K562 (cell line): ENCODE measurements around the gene HARS1. TPM values are rescaled to one million over a fixed set of nuclear protein-coding genes. Genes with fewer than 3 reads are reported as not detected.
A peak's percentile ranks its signal among the peaks of the same experiment; 100 is the strongest.

Experiments
- ATAC-seq: fragments of 200-7000 bp; cut with Tn5 transposase; 3 replicates; pipeline ENCODE4 v1.9.1; 2020; ENCODE audit warnings: moderate library complexity
- BruUV-seq: library from RNA; stranded (reverse); fragments of 400-500 nt; replicated peaks from 2 replicates; lab custom pipeline; 2021; lab: Mats Ljungman, UMichigan
- CTCF ChIA-PET: fragments of 300-600 bp; formaldehyde crosslinking; extraction: SDS; loops from one replicate; lab custom pipeline; 2021; ENCODE audit warnings: low intra/inter-chr PET ratio; lab: Yijun Ruan, JAX
- POLR2A ChIA-PET: fragments of 300-600, 350-650 bp; sonication (Branson Sonifier 250); formaldehyde crosslinking; extraction: SDS; loops from one replicate; lab custom pipeline; 2021; ENCODE audit warnings: antibody characterized with exemption, inconsistent platforms; lab: Yijun Ruan, JAX
- DNase-seq, 4 experiments: peaks; one replicate each; pipeline versions ENCODE4 v3.0.0 to v3.0.0-alpha.2; 2011 to 2018; ENCODE audit warnings: low spot score in 3 of 4, mixed read lengths in 3 of 4; ENCODE audit errors: extremely low read depth in 1 of 4
- FAIRE-seq: peaks from 2 replicates; lab custom pipeline; 2011; peaks lifted over from hg19 to GRCh38; lab: Jason Lieb, UNC
- H2AFZ ChIP-seq: 2 replicates; pipeline ENCODE4 v1.6.0; 2011; ENCODE audit warnings: low read depth, low read length, control low read depth, inconsistent platforms
- H3K27ac ChIP-seq: fragments of 200-600 bp; 3 replicates; pipeline ENCODE4 v1.8.0; 2011; ENCODE audit warnings: low read depth, mild to moderate bottlenecking, control low read depth, inconsistent platforms, low read length, moderate library complexity, mixed read lengths; ENCODE audit errors: extremely low read depth
- H3K27me3 ChIP-seq, 2 experiments: fragments of 300-600 bp in 1 of 2; 2 replicates in 1 of 2; 3 replicates in 1 of 2; pipeline versions ENCODE4 v1.6.0 to v1.8.0; 2011; ENCODE audit warnings: inconsistent platforms in 2 of 2, low read length in 2 of 2, mild to moderate bottlenecking in 1 of 2, mixed read lengths in 1 of 2, moderate library complexity in 1 of 2; ENCODE audit not compliant: control insufficient read depth in 2 of 2, insufficient read depth in 2 of 2
- H3K36me3 ChIP-seq: fragments of 300-600 bp; 3 replicates; pipeline ENCODE4 v1.8.0; 2011; ENCODE audit warnings: mild to moderate bottlenecking, low read length, inconsistent platforms; ENCODE audit not compliant: control insufficient read depth, insufficient read depth
- H3K4me1 ChIP-seq, 2 experiments: fragments of 200-600 bp in 1 of 2; replicated peaks in 1 of 2; 2 replicates in 1 of 2; 3 replicates in 1 of 2; pipeline versions ENCODE4 v1.5.1 to v1.8.0; 2011; ENCODE audit warnings: inconsistent platforms in 2 of 2, low read length in 2 of 2, mild to moderate bottlenecking in 1 of 2, mixed read lengths in 1 of 2, moderate library complexity in 1 of 2; ENCODE audit not compliant: control insufficient read depth in 2 of 2, insufficient read depth in 2 of 2
- H3K4me2 ChIP-seq: 2 replicates; pipeline ENCODE4 v1.6.1; 2011; ENCODE audit warnings: low read length, control low read depth, inconsistent platforms, mixed read lengths; ENCODE audit not compliant: insufficient read depth
- H3K4me3 ChIP-seq: fragments of 200-600 bp; sonication (generic), shearing (Covaris generic); 2 replicates; pipeline ENCODE4 v1.5.1; 2016; ENCODE audit warnings: control low read depth, inconsistent platforms
- H3K79me2 ChIP-seq: fragments of 200-600 bp; 3 replicates; pipeline ENCODE4 v1.8.0; 2011; ENCODE audit warnings: low read length, inconsistent platforms; ENCODE audit not compliant: control insufficient read depth, insufficient read depth
- H3K9ac ChIP-seq, 2 experiments: 2 replicates each; pipeline versions ENCODE4 v1.6.0 to v1.6.1; 2011; ENCODE audit warnings: low read depth in 2 of 2, low read length in 2 of 2, control low read depth in 1 of 2, inconsistent platforms in 1 of 2, mild to moderate bottlenecking in 1 of 2, mixed read lengths in 1 of 2; ENCODE audit not compliant: insufficient read depth in 1 of 2
- H3K9me1 ChIP-seq: one replicate; pipeline ENCODE4 v1.6.0; 2011; ENCODE audit warnings: inconsistent platforms, mild to moderate bottlenecking, low read length, moderate library complexity; ENCODE audit not compliant: control insufficient read depth, insufficient read depth
- H3K9me3 ChIP-seq: replicated peaks from 2 replicates; pipeline ENCODE4 v1.5.1; 2011; ENCODE audit warnings: low read depth, low read length, inconsistent platforms; ENCODE audit not compliant: control insufficient read depth, insufficient read depth
- H4K20me1 ChIP-seq: replicated peaks from 2 replicates; pipeline ENCODE4 v1.6.1; 2011; ENCODE audit warnings: low read length, inconsistent platforms, mixed read lengths; ENCODE audit not compliant: control insufficient read depth, insufficient read depth
- ARNT ChIP-seq, 2 experiments: fragments of 450-650 bp; IDR thresholded peaks; 2 replicates each; pipeline ENCODE4 v1.6.1; 2016; ENCODE audit warnings: mild to moderate bottlenecking in 1 of 2
- BACH1 ChIP-seq: fragments of 200-800 bp; sonication (Bioruptor generic); IDR thresholded peaks from 2 replicates; pipeline ENCODE4 v1.6.1; 2016; ENCODE audit warnings: missing genetic modification characterization, missing compliant biosample characterization
- CCNT2 ChIP-seq: IDR thresholded peaks from 2 replicates; pipeline ENCODE4 v1.6.1; 2011; ENCODE audit warnings: borderline replicate concordance, low read depth, mild to moderate bottlenecking, moderate library complexity, mixed read lengths, low read length; ENCODE audit not compliant: insufficient read length; ENCODE audit errors: extremely low read depth
- CEBPB ChIP-seq: fragments of 450-650 bp; IDR thresholded peaks from 2 replicates; pipeline ENCODE4 v1.6.1; 2016; ENCODE audit warnings: missing genetic modification characterization, missing compliant biosample characterization
- CREM ChIP-seq: IDR thresholded peaks from 2 replicates; pipeline ENCODE4 v1.6.1; 2014; ENCODE audit warnings: antibody characterized with exemption, low read depth
- EP400 ChIP-seq: fragments of 450-650 bp; IDR thresholded peaks from 2 replicates; pipeline ENCODE4 v1.6.1; 2017; ENCODE audit warnings: antibody characterized with exemption, mild to moderate bottlenecking, moderate library complexity
- MBD2 ChIP-seq: sonication (generic); IDR thresholded peaks from 2 replicates; pipeline ENCODE4 v1.6.1; 2016; ENCODE audit warnings: low read depth, borderline replicate concordance
- NCOR1 ChIP-seq: fragments of 450-650 bp; IDR thresholded peaks from 2 replicates; pipeline ENCODE4 v1.6.1; 2016; ENCODE audit warnings: mild to moderate bottlenecking, moderate library complexity
- NR3C1 ChIP-seq: sonication (generic); formaldehyde crosslinking; IDR thresholded peaks from 2 replicates; pipeline ENCODE4 v1.8.1; 2022; ENCODE audit warnings: missing genetic modification reagents
- RAD21 ChIP-seq, 2 experiments: fragments of 250-450 bp in 1 of 2; fragments of 450-650 bp in 1 of 2; sonication (Bioruptor Pico) in 1 of 2; formaldehyde crosslinking in 1 of 2; IDR thresholded peaks in 1 of 2; conservative IDR thresholded peaks in 1 of 2; 2 replicates each; pipeline versions ENCODE4 v1.4.0 to v1.8.0; 2020 to 2022; ENCODE audit warnings: mild to moderate bottlenecking in 2 of 2, moderate library complexity in 1 of 2
- SMAD4 ChIP-seq: fragments of 250-450 bp; sonication (Bioruptor Pico); conservative IDR thresholded peaks from 2 replicates; pipeline ENCODE4 v1.8.0; 2021; ENCODE audit warnings: inconsistent platforms, mild to moderate bottlenecking, moderate library complexity
- TCF3 ChIP-seq: sonication (generic); formaldehyde crosslinking; IDR thresholded peaks from 2 replicates; pipeline ENCODE4 v1.4.0; 2020; ENCODE audit warnings: mild to moderate bottlenecking, missing genetic modification reagents
- ZEB2 ChIP-seq: fragments of 450-650 bp; IDR thresholded peaks from 2 replicates; pipeline ENCODE4 v1.6.1; 2016
- WGBS: fragments of 100-300 bp; shearing (Covaris generic); methylation state at CpG from one replicate; pipeline ENCODE4 v1.1.6; 2016; ENCODE audit warnings: low coverage, mixed read lengths; ENCODE audit not compliant: insufficient coverage; ENCODE audit errors: missing lambda C conversion rate; 5-methylcytosine and 5-hydroxymethylcytosine counted together
- in situ Hi-C: fragments of 300-500 bp; cut with MboI; formaldehyde crosslinking; loops from 4 replicates; pipeline ENCODE4 v1.15.0; 2018; ENCODE audit warnings: inconsistent platforms, mixed read lengths
- intact Hi-C: fragments of 100-400 bp; cut with micrococcal nuclease; formaldehyde crosslinking; loops from 2 replicates; pipeline ENCODE4 v1.14.2; 2022
- polyA plus RNA-seq, 8 experiments: library from polyadenylated mRNA; depleted of rRNA in 4 of 8; stranded (reverse) in 5 of 8; unstranded in 3 of 8; fragments of >200 nt; fragmentation: Nextera tagmentation in 2 of 8; fragmentation: Illumina TruSeq in 1 of 8; extraction: Ambion mirVana in 2 of 8; extraction: Trizol in 1 of 8; gene quantifications; 2 replicates each; pipeline versions ENCODE4 v1.2.1 to v1.2.3, GENCODE V29; 2011 to 2014; ENCODE audit warnings: inconsistent platforms in 1 of 8, missing spikeins in 1 of 8
- total RNA-seq, 7 experiments: library from RNA; depleted of rRNA in 6 of 7; stranded (reverse); fragments of >200 nt in 6 of 7; fragmentation: Illumina TruSeq in 2 of 7; extraction: Trizol in 2 of 7; gene quantifications; 2 replicates each; pipeline versions ENCODE4 v1.2.1 to v1.2.3, GENCODE V29; 2011 to 2021; ENCODE audit warnings: low replicate concordance in 1 of 7
- TF ChIP-seq, protein P1 (sequence below): fragments of 250-450 bp; sonication (Bioruptor Pico); IDR thresholded peaks from 2 replicates; pipeline ENCODE4 v1.5.0; 2020; ENCODE audit warnings: mild to moderate bottlenecking
- TF ChIP-seq, protein P2 (sequence below), 3 experiments: IDR thresholded peaks in 2 of 3; conservative IDR thresholded peaks in 1 of 3; 2 replicates each; pipeline ENCODE4 v1.5.1; 2011 to 2012; ENCODE audit warnings: low read length in 3 of 3, mild to moderate bottlenecking in 3 of 3, control low read depth in 2 of 3, improper control_type of control experiment in 1 of 3, inconsistent platforms in 1 of 3, low read depth in 1 of 3, mixed read lengths in 1 of 3, moderate library complexity in 1 of 3; ENCODE audit not compliant: insufficient read depth in 2 of 3
- TF ChIP-seq, protein P3 (sequence below), 2 experiments: fragments of 150-350 bp in 1 of 2; IDR thresholded peaks; 2 replicates each; pipeline ENCODE4 v1.6.1; 2012 to 2016; ENCODE audit warnings: low read depth in 2 of 2, low read length in 2 of 2, mild to moderate bottlenecking in 1 of 2, moderate library complexity in 1 of 2

Gene HARS1
- total and polyA plus RNA-seq, 9 of the 15 experiments (the other 6 are each of a cell fraction or from before 2014, with no cell fraction given): 13.5 to 88.5 (median 75.2) TPM

DNA sequence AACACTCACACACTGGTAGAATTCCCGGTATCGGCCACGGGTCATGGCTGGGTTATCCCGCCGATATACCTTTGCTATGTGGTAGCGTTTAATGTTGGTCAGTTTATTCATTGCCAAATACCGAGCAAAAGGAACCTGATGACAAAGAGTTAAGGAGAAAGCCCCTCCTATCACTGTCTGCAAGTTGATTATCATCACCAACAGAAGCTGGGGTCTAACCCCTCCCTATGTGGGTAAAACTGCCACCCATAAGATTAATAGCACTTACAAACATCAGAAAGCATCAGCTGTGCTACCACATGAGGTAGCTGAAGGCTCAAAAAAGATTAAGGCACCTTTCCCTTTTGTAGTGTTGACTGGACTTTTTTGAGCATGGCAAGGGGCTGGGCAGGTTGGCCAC, 12.2 kb downstream of the HARS1 start:
- no peaks in the 10 kb centered on the region for H3K9me1 ChIP-seq
- no TSS peak for BruUV-seq
- ChIA-PET CTCF (interaction anchor here (0.6 kb wide), 2 partner anchors 41 to 260 kb away, joined by 3 to 6 read pairs; no protein-coding TSS in a partner anchor), POLR2A (interaction anchor here (0.7 to 2.8 kb wide), 11 partner anchors 8 to 1019 kb away, joined by 3 to 19 read pairs (median 4); partner anchors contain the start of genes HARS1, HARS2, IK and NDUFA2)
- no peaks in the 10 kb centered on the region for H3K27me3 ChIP-seq
- no peaks in the 10 kb centered on the region for H4K20me1 ChIP-seq
- H3K4me1 ChIP-seq: peaks cover 6 to 13% of the 10 kb centered on the region in 2 experiments; a peak in 3 of 5 replicates
- no peak overlapping the region for H3K4me3 ChIP-seq
- peaks cover 81% of the 10 kb centered on the region for H3K36me3 ChIP-seq
- intact Hi-C loops: loop anchor here (2.0 kb wide), 1 partner anchor 32 kb away; no protein-coding TSS in a partner anchor
- H3K27ac ChIP-seq: peak overlapping the region; percentile 58
- peak; percentile 79 for FAIRE-seq
- peak overlapping the region; percentile 72 for H3K4me2 ChIP-seq
- WGBS: 4% methylated on average over 7 of the region's 7 CpGs
- peak overlapping the region in 1 of 2 experiments; percentile 31; a peak in 1 of 4 replicates for H3K9ac ChIP-seq
- no peaks in the 10 kb centered on the region for H3K9me3 ChIP-seq
- no peak overlapping the region for H2AFZ ChIP-seq
- H3K79me2 ChIP-seq: no peaks in the 10 kb centered on the region
- peak in 2 of 4 experiments; percentile 76 to 78 for DNase-seq
- in situ Hi-C loops: no loop called here
- peak; percentile 76 for ATAC-seq
- TF ChIP-seq RAD21 (CRISPR knock-in tag; conservative IDR thresholded peaks at IDR 0.05 in 1 of 2, IDR thresholded peaks at IDR 0.05 in 1 of 2) (peak in 1 of 2 experiments; percentile 16; a peak in 1 of 4 replicates), CEBPB (peak; percentile 55), NCOR1 (peak; percentile 76), SMAD4 (CRISPR knock-in tag) (0 out of 2 replicates have a peak, but pooled peaks have one; percentile 26), ZEB2 (no peak), BACH1 (tag) (no peak), ARNT (IDR thresholded peaks at IDR 0.05) (peak in 1 of 2 experiments; percentile 32; a peak in 1 of 4 replicates), CREM (peak; percentile 15; the same call in 1 of the 2 replicates), MBD2 (no peak), CCNT2 (no peak), EP400 (no peak), TCF3 (CRISPR knock-in tag) (peak; percentile 71), NR3C1 (no peak)
- TF ChIP-seq, protein P1, sequence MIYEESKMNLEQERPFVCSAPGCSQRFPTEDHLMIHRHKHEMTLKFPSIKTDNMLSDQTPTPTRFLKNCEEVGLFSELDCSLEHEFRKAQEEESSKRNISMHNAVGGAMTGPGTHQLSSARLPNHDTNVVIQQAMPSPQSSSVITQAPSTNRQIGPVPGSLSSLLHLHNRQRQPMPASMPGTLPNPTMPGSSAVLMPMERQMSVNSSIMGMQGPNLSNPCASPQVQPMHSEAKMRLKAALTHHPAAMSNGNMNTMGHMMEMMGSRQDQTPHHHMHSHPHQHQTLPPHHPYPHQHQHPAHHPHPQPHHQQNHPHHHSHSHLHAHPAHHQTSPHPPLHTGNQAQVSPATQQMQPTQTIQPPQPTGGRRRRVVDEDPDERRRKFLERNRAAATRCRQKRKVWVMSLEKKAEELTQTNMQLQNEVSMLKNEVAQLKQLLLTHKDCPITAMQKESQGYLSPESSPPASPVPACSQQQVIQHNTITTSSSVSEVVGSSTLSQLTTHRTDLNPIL (CRISPR knock-in tag): no peak
- TF ChIP-seq, protein P2, sequence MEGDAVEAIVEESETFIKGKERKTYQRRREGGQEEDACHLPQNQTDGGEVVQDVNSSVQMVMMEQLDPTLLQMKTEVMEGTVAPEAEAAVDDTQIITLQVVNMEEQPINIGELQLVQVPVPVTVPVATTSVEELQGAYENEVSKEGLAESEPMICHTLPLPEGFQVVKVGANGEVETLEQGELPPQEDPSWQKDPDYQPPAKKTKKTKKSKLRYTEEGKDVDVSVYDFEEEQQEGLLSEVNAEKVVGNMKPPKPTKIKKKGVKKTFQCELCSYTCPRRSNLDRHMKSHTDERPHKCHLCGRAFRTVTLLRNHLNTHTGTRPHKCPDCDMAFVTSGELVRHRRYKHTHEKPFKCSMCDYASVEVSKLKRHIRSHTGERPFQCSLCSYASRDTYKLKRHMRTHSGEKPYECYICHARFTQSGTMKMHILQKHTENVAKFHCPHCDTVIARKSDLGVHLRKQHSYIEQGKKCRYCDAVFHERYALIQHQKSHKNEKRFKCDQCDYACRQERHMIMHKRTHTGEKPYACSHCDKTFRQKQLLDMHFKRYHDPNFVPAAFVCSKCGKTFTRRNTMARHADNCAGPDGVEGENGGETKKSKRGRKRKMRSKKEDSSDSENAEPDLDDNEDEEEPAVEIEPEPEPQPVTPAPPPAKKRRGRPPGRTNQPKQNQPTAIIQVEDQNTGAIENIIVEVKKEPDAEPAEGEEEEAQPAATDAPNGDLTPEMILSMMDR (IDR thresholded peaks at IDR 0.05 in 2 of 3, conservative IDR thresholded peaks at IDR 0.05 in 1 of 3; ENCODE audit: insufficient read depth in 2 of 3, low read depth in 1 of 3, low read length in 3 of 3): no peak
- TF ChIP-seq, protein P3, sequence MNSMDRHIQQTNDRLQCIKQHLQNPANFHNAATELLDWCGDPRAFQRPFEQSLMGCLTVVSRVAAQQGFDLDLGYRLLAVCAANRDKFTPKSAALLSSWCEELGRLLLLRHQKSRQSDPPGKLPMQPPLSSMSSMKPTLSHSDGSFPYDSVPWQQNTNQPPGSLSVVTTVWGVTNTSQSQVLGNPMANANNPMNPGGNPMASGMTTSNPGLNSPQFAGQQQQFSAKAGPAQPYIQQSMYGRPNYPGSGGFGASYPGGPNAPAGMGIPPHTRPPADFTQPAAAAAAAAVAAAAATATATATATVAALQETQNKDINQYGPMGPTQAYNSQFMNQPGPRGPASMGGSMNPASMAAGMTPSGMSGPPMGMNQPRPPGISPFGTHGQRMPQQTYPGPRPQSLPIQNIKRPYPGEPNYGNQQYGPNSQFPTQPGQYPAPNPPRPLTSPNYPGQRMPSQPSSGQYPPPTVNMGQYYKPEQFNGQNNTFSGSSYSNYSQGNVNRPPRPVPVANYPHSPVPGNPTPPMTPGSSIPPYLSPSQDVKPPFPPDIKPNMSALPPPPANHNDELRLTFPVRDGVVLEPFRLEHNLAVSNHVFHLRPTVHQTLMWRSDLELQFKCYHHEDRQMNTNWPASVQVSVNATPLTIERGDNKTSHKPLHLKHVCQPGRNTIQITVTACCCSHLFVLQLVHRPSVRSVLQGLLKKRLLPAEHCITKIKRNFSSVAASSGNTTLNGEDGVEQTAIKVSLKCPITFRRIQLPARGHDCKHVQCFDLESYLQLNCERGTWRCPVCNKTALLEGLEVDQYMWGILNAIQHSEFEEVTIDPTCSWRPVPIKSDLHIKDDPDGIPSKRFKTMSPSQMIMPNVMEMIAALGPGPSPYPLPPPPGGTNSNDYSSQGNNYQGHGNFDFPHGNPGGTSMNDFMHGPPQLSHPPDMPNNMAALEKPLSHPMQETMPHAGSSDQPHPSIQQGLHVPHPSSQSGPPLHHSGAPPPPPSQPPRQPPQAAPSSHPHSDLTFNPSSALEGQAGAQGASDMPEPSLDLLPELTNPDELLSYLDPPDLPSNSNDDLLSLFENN (IDR thresholded peaks at IDR 0.05; ENCODE audit: low read depth in 2 of 2, low read length in 2 of 2): 0 out of 4 replicates have a peak, but pooled peaks of 1 of the 2 experiments have one; percentile 23
